ENCODE results near the gene SNX10.

SNX10 gene

DNA sequence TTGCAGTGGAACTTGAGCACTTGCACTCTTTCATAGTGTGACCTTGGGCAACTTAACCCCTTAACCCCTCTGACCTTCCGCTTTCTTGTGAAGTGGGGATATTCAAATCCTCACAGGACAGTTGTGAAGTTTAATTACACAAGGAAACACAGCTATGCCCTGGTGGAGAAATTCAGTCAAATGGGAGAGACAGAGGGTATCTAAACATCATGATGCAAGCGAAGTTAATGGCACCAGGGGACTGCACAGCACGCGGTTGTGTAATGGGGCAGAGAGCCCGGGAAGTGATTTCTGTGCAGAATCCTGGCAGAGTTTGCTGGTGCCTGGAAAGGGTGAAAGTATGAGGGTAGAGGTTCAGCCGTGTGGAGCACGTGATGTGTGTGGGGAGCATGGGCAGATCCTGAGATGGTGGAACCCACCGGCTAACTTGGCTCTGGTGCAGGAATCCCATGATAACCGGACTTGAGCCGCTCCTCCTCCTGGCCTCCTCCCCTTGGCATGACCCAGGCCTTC, 51.7 kb downstream of the SNX10 start:
- Mint-ChIP-seq H3K36me3 (peaks cover 49% of the 10 kb centered on the region), H3K4me1 (peaks cover 29% of the 10 kb centered on the region), H3K4me3 (no peak overlapping the region), H3K9me3 (no peaks in the 10 kb centered on the region), H3K27ac (no peak overlapping the region)
- DNase-seq (ENCODE audit: low spot score in 2 of 2) = no peak
- no peak for ATAC-seq

DNA sequence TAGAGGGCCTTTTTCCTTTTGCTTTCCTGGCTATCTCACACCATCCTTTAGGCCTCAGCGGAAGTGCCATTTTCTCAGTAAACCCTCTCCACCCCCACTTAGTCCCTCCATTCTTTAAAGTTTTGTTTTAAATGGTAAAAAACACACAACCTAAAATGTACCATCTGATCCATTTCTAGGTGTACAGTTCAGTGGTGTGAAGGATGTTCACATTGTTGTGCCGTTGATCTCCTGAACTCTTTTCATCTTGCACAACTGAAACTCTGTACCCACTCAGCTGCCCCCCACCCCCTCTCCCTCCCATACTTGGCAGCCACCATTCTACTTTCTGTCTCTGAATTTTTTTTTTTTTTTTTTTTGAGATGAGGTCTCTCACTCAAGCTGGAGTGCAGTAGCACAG, 52.2 kb downstream of the SNX10 start:
- Mint-ChIP-seq H3K9me3 (no peaks in the 10 kb centered on the region), H3K36me3 (peaks cover 54% of the 10 kb centered on the region), H3K4me1 (peaks cover 29% of the 10 kb centered on the region), H3K4me3 (no peak overlapping the region), H3K27ac (no peak overlapping the region)
- ATAC-seq (no peak), DNase-seq (ENCODE audit: low spot score in 2 of 2) (no peak)

GRCh38 chr7:26345202-26345601, 53.5 kb downstream of the SNX10 start:
- peaks cover 29% of the 10 kb centered on the region for H3K4me1 Mint-ChIP-seq
- H3K27ac Mint-ChIP-seq = peak overlapping the region; percentile 69
- H3K4me3 Mint-ChIP-seq = no peak overlapping the region
- ATAC-seq (no peak), DNase-seq (ENCODE audit: low spot score in 2 of 2) (no peak)
- H3K9me3 Mint-ChIP-seq = no peaks in the 10 kb centered on the region
- peaks cover 64% of the 10 kb centered on the region for H3K36me3 Mint-ChIP-seq

DNA sequence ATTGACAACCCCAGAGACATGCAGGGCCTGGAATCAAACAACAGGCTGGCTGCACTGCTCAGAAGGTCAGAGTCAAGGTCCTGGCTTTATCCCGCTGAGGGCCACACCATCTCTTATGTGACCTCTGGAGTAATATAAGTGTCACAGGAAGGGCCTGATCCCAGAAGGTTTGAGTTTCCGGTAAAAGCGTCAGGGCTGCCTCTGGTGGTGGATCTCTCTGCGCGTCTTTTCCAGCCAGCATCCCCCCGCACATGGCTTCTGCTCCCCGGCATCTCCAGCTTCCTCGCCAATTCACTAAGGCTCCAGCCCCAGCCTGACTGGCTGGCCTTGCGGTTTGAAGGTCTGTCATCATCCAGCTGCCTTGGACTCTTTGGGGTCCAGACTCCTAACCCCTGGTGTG, 54.2 kb downstream of the SNX10 start:
- H3K4me1 Mint-ChIP-seq = peaks cover 24% of the 10 kb centered on the region
- peaks cover 64% of the 10 kb centered on the region for H3K36me3 Mint-ChIP-seq
- DNase-seq (ENCODE audit: low spot score in 2 of 2) = peak in 1 of 2 donors; percentile 2

DNA sequence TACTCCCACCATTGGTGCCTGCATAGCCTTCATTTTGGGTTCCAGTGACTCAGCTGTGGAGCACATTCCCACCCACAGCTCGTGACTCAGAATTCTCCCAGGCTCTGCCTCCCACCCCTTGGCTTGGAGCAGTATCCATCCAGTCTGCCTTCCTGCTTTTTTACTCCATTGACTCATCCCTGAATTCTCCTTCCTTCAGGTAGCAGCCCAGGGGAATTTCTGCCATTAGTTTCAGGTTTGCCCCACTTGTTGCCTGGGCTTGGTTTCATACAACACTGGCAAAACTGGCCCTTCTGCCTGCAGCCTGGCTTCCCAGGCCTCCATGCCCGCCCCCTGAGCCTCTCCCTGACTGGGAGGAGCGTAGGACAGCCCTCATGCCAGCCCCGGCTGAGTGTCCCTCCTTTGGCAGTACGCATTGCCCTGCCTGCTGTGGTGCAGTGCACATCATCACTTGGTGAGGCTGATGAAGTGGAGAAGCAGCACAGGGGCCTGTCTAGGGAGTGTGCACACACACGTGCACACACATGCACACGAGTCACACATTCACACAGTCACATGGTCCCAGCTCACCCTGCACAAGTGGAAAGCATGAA, 55.0 kb downstream of the SNX10 start:
- Mint-ChIP-seq H3K4me1 (peaks cover 24% of the 10 kb centered on the region), H3K27ac (no peak overlapping the region), H3K4me3 (no peak overlapping the region), H3K9me3 (no peaks in the 10 kb centered on the region), H3K36me3 (peaks cover 73% of the 10 kb centered on the region)
- DNase-seq (ENCODE audit: low spot score in 2 of 2) (peak in 1 of 2 donors; percentile 29), ATAC-seq (no peak)

More for the DNA sequence above, 54.2 kb downstream of the SNX10 start:
- H3K9me3 Mint-ChIP-seq = no peaks in the 10 kb centered on the region
- H3K4me3 Mint-ChIP-seq = no peak overlapping the region
- no peak for ATAC-seq
- H3K27ac Mint-ChIP-seq = no peak overlapping the region

DNA sequence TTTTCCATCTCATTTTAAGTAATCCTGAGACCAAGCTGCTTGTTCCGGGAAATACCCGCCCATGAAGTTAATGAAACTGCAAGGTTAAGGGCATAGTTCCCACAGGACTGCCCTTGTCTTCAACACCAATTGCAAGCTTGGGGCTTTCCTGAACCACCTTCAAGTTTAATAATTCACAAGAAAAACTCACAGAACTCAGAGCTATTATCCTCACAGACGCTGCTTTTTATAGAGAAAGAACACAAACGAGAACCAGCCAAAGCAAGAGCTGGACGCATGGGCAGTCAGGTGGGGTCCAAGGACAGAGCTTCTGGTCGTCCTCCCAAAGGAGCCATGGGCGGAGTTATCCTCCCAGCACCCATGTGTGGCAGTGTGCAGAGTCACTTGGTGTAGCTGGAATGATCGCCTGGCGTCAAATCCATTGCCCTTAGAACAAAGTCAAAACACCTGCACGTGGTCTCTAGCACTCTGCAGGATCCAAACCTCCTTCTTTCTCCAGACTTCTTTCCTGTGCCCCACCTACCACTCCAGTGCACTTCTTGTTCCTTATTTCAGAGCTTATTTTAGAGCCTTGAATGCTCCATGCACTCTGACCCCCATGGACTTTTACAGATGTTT, 56.7 kb downstream of the SNX10 start:
- Mint-ChIP-seq H3K9me3 (no peaks in the 10 kb centered on the region), H3K4me1 (peaks cover 22% of the 10 kb centered on the region), H3K36me3 (peaks cover 86% of the 10 kb centered on the region), H3K4me3 (no peak overlapping the region), H3K27ac (no peak overlapping the region)
- DNase-seq (ENCODE audit: low spot score in 2 of 2) (no peak), ATAC-seq (no peak)

GRCh38 chr7:26349005-26349915, 57.6 kb downstream of the SNX10 start:
- DNase-seq (ENCODE audit: low spot score in 2 of 2) = no peak
- peaks cover 12% of the 10 kb centered on the region for H3K4me1 Mint-ChIP-seq
- peaks cover 83% of the 10 kb centered on the region for H3K36me3 Mint-ChIP-seq
- no peak for ATAC-seq
- H3K27ac Mint-ChIP-seq = no peak overlapping the region
- H3K4me3 Mint-ChIP-seq = no peak overlapping the region
- no peaks in the 10 kb centered on the region for H3K9me3 Mint-ChIP-seq

- Mint-ChIP-seq H3K27ac (no peak overlapping the region), H3K4me1 (no peaks in the 10 kb centered on the region), H3K9me3 (no peaks in the 10 kb centered on the region), H3K4me3 (no peak overlapping the region), H3K36me3 (peaks cover 83% of the 10 kb centered on the region)
- no peak for ATAC-seq
- DNase-seq (ENCODE audit: low spot score in 2 of 2) = no peak
Observed at GRCh38 chr7:26351171-26351570, 59.5 kb downstream of the SNX10 start.

- Mint-ChIP-seq H3K27ac (peak overlapping the region; percentile 65), H3K4me3 (no peak overlapping the region), H3K36me3 (peaks cover 54% of the 10 kb centered on the region), H3K9me3 (no peaks in the 10 kb centered on the region), H3K4me1 (peaks cover 8% of the 10 kb centered on the region)
- DNase-seq (ENCODE audit: low spot score in 2 of 2) (no peak), ATAC-seq (no peak)
Observed at GRCh38 chr7:26356229-26356628, 64.6 kb downstream of the SNX10 start.

GRCh38 chr7:26356929-26357798, 65.5 kb downstream of the SNX10 start:
- Mint-ChIP-seq H3K36me3 (peaks cover 52% of the 10 kb centered on the region), H3K4me3 (no peak overlapping the region), H3K4me1 (peaks cover 8% of the 10 kb centered on the region), H3K9me3 (no peaks in the 10 kb centered on the region), H3K27ac (no peak overlapping the region)
- no peak for ATAC-seq
- no peak for DNase-seq (ENCODE audit: low spot score in 2 of 2)

- ATAC-seq (no peak), DNase-seq (ENCODE audit: low spot score in 2 of 2) (no peak)
- Mint-ChIP-seq H3K27ac (no peak overlapping the region), H3K4me1 (peaks cover 8% of the 10 kb centered on the region), H3K4me3 (no peak overlapping the region), H3K9me3 (no peaks in the 10 kb centered on the region), H3K36me3 (peaks cover 48% of the 10 kb centered on the region)
Observed at GRCh38 chr7:26357799-26358151, 66.1 kb downstream of the SNX10 start.

- ATAC-seq (no peak), DNase-seq (ENCODE audit: low spot score in 2 of 2) (no peak)
- Mint-ChIP-seq H3K4me1 (peaks cover 8% of the 10 kb centered on the region), H3K4me3 (no peak overlapping the region), H3K36me3 (peaks cover 45% of the 10 kb centered on the region), H3K9me3 (no peaks in the 10 kb centered on the region), H3K27ac (no peak overlapping the region)
Observed at GRCh38 chr7:26360650-26361049, 69.0 kb downstream of the SNX10 start.

GRCh38 chr7:26361637-26362036, 70.0 kb downstream of the SNX10 start:
- Mint-ChIP-seq H3K4me3 (no peak overlapping the region), H3K4me1 (peaks cover 8% of the 10 kb centered on the region), H3K27ac (no peak overlapping the region), H3K9me3 (no peaks in the 10 kb centered on the region), H3K36me3 (peaks cover 53% of the 10 kb centered on the region)
- ATAC-seq (no peak), DNase-seq (ENCODE audit: low spot score in 2 of 2) (no peak)

GRCh38 chr7:26363465-26363864, 71.8 kb downstream of the SNX10 start:
- Mint-ChIP-seq H3K4me1 (no peaks in the 10 kb centered on the region), H3K36me3 (peaks cover 67% of the 10 kb centered on the region), H3K27ac (no peak overlapping the region), H3K9me3 (no peaks in the 10 kb centered on the region), H3K4me3 (no peak overlapping the region)
- DNase-seq (ENCODE audit: low spot score in 2 of 2) (no peak), ATAC-seq (no peak)
